ENCODE data around the gene MXRA8. TPM values are rescaled to one million over a fixed set of nuclear protein-coding genes. Genes with fewer than 3 reads are reported as not detected.
"Not testable (repeated sequence)": the region's sequence is repeated elsewhere in the genome, so short reads cannot be mapped to it uniquely, and the experiment has no call there.

The MXRA8 gene
- total and polyA plus RNA-seq, 7 donors = 7.2 to 24.3 (median 10.1) TPM

GRCh38 chr1:1371364-1371745 is 13.0 kb upstream of the MXRA8 start:
- DNase-seq (peak in 1 of 2 donors; percentile 49), ATAC-seq (no peak)
- intact Hi-C loops (cut with DNase I) = no loop called here
- no peak overlapping the region for H3K27ac ChIP-seq
- H3K36me3 ChIP-seq (ENCODE audit: insufficient read depth in 1 of 2, low read depth in 1 of 2) = peaks cover 0 to 12% of the 10 kb centered on the region in 2 donors
- WGBS, 3 donors = 46 to 61% (median 47%) methylated on average over 12 of the region's 12 CpGs
- no peaks in the 10 kb centered on the region for H3K27me3 ChIP-seq (ENCODE audit: insufficient read depth in 3 of 3, low read length in 2 of 3)
- H3K4me3 ChIP-seq = no peak overlapping the region
- no peaks in the 10 kb centered on the region for H3K9me3 ChIP-seq
- peaks cover 32% of the 10 kb centered on the region for H3K4me1 ChIP-seq
- TF ChIP-seq CTCF (IDR thresholded peaks at IDR 0.05) = no peak

DNA sequence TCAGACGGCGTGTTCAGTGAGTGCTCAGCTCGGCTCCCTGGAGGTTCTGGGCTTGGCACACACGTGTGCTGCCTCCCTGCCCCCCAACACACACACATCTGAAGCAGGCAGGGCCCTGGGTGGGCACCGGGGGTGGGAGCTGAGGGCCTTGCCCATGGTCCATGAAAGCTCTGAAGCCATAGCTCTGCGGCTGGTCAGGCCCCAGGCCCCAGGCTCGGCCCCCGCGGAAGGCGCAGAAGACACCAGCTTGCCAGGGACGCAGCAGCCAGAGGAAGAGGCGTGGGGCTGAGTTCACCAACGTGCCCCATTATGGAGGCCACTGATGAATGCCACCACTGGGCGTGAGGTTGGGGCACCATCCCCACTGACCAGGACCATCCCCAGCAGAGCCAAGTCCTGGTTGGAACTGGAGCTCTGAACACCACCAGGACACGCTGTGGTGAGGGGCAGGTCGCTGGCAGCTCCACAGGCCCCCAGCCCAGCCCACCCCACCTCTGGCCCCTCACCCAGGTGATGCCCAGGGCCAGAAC is 12.5 kb upstream of the MXRA8 start:
- DNase-seq = peak in 1 of 2 donors; percentile 53
- intact Hi-C loops (cut with DNase I) = no loop called here
- no peak overlapping the region for H3K4me3 ChIP-seq

DNA sequence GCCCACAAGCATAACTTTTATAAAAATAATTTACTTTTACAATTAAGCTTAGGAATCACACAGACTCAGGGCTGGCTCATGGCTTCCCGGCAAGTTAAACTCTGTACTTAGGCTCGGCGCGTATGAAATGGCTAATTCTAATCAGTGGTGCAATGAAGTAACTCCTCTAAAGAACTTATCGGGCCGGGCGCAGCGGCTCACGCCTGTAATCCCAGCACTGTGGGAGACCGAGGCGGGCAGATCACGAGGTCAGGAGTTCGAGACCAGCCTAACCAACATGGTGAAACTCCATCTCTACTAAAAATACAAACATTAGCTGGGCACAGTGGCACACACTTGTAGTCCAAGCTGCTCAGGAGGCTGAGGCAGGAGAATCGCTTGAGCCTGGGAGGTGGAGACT is 11.7 kb upstream of the MXRA8 start:
- H3K36me3 ChIP-seq (ENCODE audit: insufficient read depth in 1 of 2, low read depth in 1 of 2) = peaks cover 0 to 12% of the 10 kb centered on the region in 2 donors
- DNase-seq; intact Hi-C loops (cut with DNase I); H3K4me3 ChIP-seq; H3K27ac ChIP-seq; H3K9me3 ChIP-seq; H3K27me3 ChIP-seq (ENCODE audit: insufficient read depth in 3 of 3, low read length in 2 of 3); ATAC-seq: not testable (repeated sequence)
- H3K4me1 ChIP-seq = peaks cover 26% of the 10 kb centered on the region
- 90 to 93% (median 91%) methylated on average over 14 of the region's 14 CpGs for WGBS, 3 donors

More for the DNA sequence above, 12.5 kb upstream of the MXRA8 start:
- Histone ChIP-seq H3K36me3 (ENCODE audit: insufficient read depth in 1 of 2, low read depth in 1 of 2) (peaks cover 0 to 12% of the 10 kb centered on the region in 2 donors), H3K27me3 (ENCODE audit: insufficient read depth in 3 of 3, low read length in 2 of 3) (no peaks in the 10 kb centered on the region), H3K9me3 (no peaks in the 10 kb centered on the region), H3K4me1 (peaks cover 28% of the 10 kb centered on the region), H3K27ac (no peak overlapping the region)
- ATAC-seq = no peak
- no peak for TF ChIP-seq CTCF (IDR thresholded peaks at IDR 0.05)
- 77 to 79% (median 78%) methylated on average over 16 of the region's 16 CpGs for WGBS, 3 donors

DNA sequence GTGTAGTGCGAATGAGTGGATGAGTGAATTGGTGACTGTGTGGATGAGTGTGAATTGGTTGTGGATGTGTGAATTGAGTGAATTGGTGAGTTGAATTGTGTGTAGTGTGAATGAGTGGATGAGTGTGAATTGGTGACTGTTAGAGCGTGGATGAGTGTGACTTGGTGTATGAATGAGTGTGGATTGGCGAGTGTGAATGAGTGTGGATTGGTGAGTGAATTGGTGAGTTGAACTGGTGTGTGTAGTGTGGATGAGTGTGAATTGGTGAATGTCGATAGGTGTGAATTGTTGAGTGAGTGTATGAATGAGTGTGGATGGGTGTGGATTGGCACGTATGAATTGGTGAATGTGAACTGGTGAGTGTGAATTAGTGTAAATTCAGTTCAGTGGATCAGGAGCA is 9.0 kb upstream of the MXRA8 start:
- Histone ChIP-seq H3K36me3 (ENCODE audit: insufficient read depth in 1 of 2, low read depth in 1 of 2) (no peaks in the 10 kb centered on the region), H3K27ac (no peak overlapping the region), H3K4me1 (peaks cover 7% of the 10 kb centered on the region), H3K4me3 (no peak overlapping the region), H3K27me3 (ENCODE audit: insufficient read depth in 3 of 3, low read length in 2 of 3) (no peaks in the 10 kb centered on the region), H3K9me3 (no peaks in the 10 kb centered on the region)
- TF ChIP-seq CTCF (IDR thresholded peaks at IDR 0.05) = no peak
- intact Hi-C loops (cut with DNase I) = no loop called here
- 94 to 97% (median 96%) methylated on average over 5 of the region's 5 CpGs for WGBS, 3 donors
- ATAC-seq (no peak), DNase-seq (no peak)

DNA sequence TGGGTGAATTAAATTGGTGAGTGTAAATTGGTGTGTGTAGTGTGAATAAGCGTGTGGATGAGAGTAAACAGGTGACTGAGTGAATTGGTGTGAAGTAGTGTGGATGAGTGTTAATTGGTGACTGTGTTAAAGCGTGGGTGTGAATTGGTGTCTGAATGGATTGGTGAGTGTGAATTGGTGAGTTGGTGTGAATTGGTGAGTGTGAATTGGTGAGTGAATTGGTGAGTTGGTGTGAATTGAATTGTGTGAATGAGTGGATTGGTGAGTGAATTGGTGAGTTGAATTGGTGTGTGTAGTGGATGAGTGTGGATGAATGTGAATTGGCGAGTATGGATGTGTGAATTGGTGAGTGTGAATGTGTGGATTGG is 8.3 kb upstream of the MXRA8 start:
- 94 to 98% (median 97%) methylated on average over 3 of the region's 3 CpGs for WGBS, 3 donors

More for the DNA sequence above, 8.3 kb upstream of the MXRA8 start:
- intact Hi-C loops (cut with DNase I) = no loop called here
- DNase-seq (no peak), ATAC-seq (no peak)
- no peak overlapping the region for H3K4me3 ChIP-seq
- peaks cover 1% of the 10 kb centered on the region for H3K4me1 ChIP-seq
- no peak overlapping the region for H3K27ac ChIP-seq
- H3K36me3 ChIP-seq (ENCODE audit: insufficient read depth in 1 of 2, low read depth in 1 of 2) = no peaks in the 10 kb centered on the region
- peaks cover 0 to 4% (median under 1%) of the 10 kb centered on the region in 3 donors for H3K27me3 ChIP-seq (ENCODE audit: insufficient read depth in 3 of 3, low read length in 2 of 3)
- TF ChIP-seq CTCF (IDR thresholded peaks at IDR 0.05) = no peak
- H3K9me3 ChIP-seq = no peaks in the 10 kb centered on the region

Measured in psoas muscle (tissue), 8 donors.